ENCODE data around the gene RNF31. TPM values are rescaled to one million over a fixed set of nuclear protein-coding genes. Genes with fewer than 3 reads are reported as not detected.

The RNF31 gene
- total RNA-seq, 4 donors from 2014 or later = 26.6 to 64.2 (median 37.8) TPM

DNA sequence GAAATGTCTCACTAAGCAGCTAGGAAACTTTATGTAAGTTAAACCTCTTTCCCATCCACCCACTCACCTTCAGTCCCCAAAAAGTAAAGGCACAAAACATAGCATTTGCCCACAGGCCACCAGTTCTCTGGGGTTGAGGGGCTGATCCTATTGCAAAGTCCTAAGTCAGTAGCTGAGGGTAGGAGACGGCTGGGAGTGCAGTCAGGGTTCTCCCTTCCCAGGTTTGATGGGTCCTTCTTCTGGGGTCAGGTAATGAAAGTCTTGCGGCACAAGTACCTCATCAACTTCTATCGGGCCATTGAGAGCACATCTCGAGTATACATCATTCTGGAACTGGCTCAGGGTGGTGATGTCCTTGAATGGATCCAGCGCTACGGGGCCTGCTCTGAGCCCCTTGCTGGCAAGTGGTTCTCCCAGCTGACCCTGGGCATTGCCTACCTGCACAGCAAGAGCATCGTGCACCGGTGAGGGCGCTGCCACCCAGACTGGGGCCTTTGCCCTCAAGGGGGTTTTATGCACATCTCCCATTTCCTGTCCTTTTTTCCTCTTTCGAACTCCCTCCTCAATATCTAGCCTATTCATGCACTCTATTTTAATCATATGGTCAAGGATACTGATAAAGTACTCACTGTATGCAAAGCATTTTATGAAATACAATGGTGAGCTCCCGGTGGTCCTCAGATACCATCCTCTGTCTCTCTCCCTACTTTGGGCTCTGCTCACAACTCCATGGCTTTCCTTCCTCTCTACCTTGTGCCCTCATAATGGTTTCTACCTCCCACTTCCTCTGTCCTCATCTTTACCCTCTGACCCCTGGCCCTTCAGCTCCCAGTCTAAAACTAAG, 59.2 kb downstream of the RNF31 start:
- DNase-seq (ENCODE audit: low spot score) = no peak
- TF ChIP-seq, protein P1, sequence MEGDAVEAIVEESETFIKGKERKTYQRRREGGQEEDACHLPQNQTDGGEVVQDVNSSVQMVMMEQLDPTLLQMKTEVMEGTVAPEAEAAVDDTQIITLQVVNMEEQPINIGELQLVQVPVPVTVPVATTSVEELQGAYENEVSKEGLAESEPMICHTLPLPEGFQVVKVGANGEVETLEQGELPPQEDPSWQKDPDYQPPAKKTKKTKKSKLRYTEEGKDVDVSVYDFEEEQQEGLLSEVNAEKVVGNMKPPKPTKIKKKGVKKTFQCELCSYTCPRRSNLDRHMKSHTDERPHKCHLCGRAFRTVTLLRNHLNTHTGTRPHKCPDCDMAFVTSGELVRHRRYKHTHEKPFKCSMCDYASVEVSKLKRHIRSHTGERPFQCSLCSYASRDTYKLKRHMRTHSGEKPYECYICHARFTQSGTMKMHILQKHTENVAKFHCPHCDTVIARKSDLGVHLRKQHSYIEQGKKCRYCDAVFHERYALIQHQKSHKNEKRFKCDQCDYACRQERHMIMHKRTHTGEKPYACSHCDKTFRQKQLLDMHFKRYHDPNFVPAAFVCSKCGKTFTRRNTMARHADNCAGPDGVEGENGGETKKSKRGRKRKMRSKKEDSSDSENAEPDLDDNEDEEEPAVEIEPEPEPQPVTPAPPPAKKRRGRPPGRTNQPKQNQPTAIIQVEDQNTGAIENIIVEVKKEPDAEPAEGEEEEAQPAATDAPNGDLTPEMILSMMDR (IDR thresholded peaks at IDR 0.05) = no peak
- ATAC-seq (ENCODE audit: low FRiP score) = no peak

DNA sequence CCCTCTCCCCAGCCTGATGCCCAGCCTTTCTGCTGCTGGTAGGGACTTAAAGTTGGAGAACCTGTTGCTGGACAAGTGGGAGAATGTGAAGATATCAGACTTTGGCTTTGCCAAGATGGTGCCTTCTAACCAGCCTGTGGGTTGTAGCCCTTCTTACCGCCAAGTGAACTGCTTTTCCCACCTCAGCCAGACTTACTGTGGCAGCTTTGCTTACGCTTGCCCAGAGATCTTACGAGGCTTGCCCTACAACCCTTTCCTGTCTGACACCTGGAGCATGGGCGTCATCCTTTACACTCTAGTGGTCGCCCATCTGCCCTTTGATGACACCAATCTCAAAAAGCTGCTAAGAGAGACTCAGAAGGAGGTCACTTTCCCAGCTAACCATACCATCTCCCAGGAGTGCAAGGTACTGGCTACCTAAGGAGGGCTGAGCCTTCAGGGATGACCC, 59.8 kb downstream of the RNF31 start:
- no peak for ATAC-seq (ENCODE audit: low FRiP score)
- TF ChIP-seq, protein P1 (IDR thresholded peaks at IDR 0.05) = no peak

DNA sequence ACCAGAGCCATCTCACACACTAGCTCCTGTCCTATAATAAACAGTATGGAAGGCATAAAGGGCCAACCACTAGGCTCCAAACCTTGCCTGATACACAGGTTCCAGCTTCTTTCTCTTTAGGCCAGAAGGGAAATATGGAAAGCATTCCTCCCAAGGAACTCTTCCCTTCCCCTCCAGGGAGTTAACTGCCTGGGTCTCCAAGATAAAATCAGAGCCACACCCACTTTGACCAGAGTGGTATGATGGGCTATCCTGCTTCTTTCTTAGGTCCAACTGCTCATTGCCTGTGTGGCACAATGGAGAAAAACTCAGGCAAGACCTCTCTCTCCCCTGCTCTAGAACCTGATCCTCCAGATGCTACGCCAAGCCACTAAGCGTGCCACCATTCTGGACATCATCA, 60.3 kb downstream of the RNF31 start:
- ATAC-seq (ENCODE audit: low FRiP score) (no peak), DNase-seq (ENCODE audit: low spot score) (no peak)
- TF ChIP-seq, protein P1 (IDR thresholded peaks at IDR 0.05) = no peak

More for the DNA sequence above, 59.8 kb downstream of the RNF31 start:
- DNase-seq (ENCODE audit: low spot score) = no peak

Small RNA genes lying within 50 kb of the gene (small RNA-seq; reads per million reads assigned to genes)
- gene AL136295.4 (not detected), gene CHMP4A (not detected), gene IPO4 (not detected), gene IRF9 (not detected), gene RNA5SP383 (0.52 reads per million)

Other genes with a start within 250 kb of the RNF31 start
- 10 to 100 TPM; 29.8 to 57.0 (median 48.0) TPM for gene DHRS4, start 193.7 kb upstream of the RNF31 start, total RNA-seq
- gene DHRS4L2, start 158.6 kb upstream of the RNF31 start, total RNA-seq = 10 to 100 TPM; 10.6 to 17.7 (median 15.2) TPM
- gene CARMIL3, start 95.5 kb upstream of the RNF31 start, total RNA-seq = under 1 TPM; 0.06 to 0.72 (median 0.30) TPM
- gene CPNE6, start 75.9 kb upstream of the RNF31 start, total RNA-seq = not detected
- gene PCK2, start 53.2 kb upstream of the RNF31 start, total RNA-seq = 10 to 100 TPM; 33.6 to 53.4 (median 42.9) TPM
- 10 to 100 TPM; 50.1 to 76.0 (median 54.4) TPM for gene DCAF11, start 32.7 kb upstream of the RNF31 start, total RNA-seq
- 1 to 10 TPM in 3 of 4 donors, under 1 TPM in 1; 0.94 to 4.3 (median 1.3) TPM for gene NRL, start 32.5 kb upstream of the RNF31 start, total RNA-seq
- gene FITM1, start 16.8 kb upstream of the RNF31 start, total RNA-seq = 1 to 10 TPM in 2 of 4 donors, under 1 TPM in 1, not detected in 1; 0.96 to 2.8 (median 1.2) TPM
- gene PSME1, start 11.3 kb upstream of the RNF31 start, total RNA-seq = 100 to 1,000 TPM in 1 of 4 donors, 10 to 100 TPM in 3; 89.1 to 158 (median 96.8) TPM
- gene EMC9, start 5.9 kb upstream of the RNF31 start, total RNA-seq = 10 to 100 TPM in 2 of 4 donors, 1 to 10 TPM in 2; 6.3 to 15.3 (median 10.0) TPM
- gene PSME2, start 888 bp upstream of the RNF31 start, total RNA-seq = 10 to 100 TPM; 32.8 to 86.4 (median 70.3) TPM
- gene IRF9, start 13.8 kb downstream of the RNF31 start, total RNA-seq = 100 to 1,000 TPM in 1 of 4 donors, 10 to 100 TPM in 3; 39.4 to 126 (median 66.3) TPM
- gene REC8, start 24.6 kb downstream of the RNF31 start, total RNA-seq = 10 to 100 TPM in 3 of 4 donors, 1 to 10 TPM in 1; 6.7 to 31.4 (median 16.3) TPM
- 100 to 1,000 TPM in 1 of 4 donors, 10 to 100 TPM in 3; 24.1 to 108 (median 34.4) TPM for gene IPO4, start 41.3 kb downstream of the RNF31 start, total RNA-seq
- 10 to 100 TPM; 54.9 to 65.5 (median 60.9) TPM for gene TM9SF1, start 47.9 kb downstream of the RNF31 start, total RNA-seq
- under 1 TPM in 2 of 4 donors, not detected in 2; 0.36 to 0.46 TPM for gene TSSK4, start 58.2 kb downstream of the RNF31 start, total RNA-seq
- 10 to 100 TPM; 51.8 to 82.7 (median 64.7) TPM for gene CHMP4A, start 66.0 kb downstream of the RNF31 start, total RNA-seq
- 10 to 100 TPM in 3 of 4 donors, 1 to 10 TPM in 1; 9.0 to 18.1 (median 12.5) TPM for gene MDP1, start 68.6 kb downstream of the RNF31 start, total RNA-seq
- gene NEDD8, start 84.9 kb downstream of the RNF31 start, total RNA-seq = 100 to 1,000 TPM in 3 of 4 donors, 10 to 100 TPM in 1; 98.4 to 184 (median 126) TPM
- gene GMPR2, start 85.4 kb downstream of the RNF31 start, total RNA-seq = 10 to 100 TPM; 36.3 to 69.0 (median 47.0) TPM
- 10 to 100 TPM; 46.1 to 80.1 (median 63.6) TPM for gene TINF2, start 95.1 kb downstream of the RNF31 start, total RNA-seq
- 100 to 1,000 TPM in 2 of 4 donors, 10 to 100 TPM in 1, 1 to 10 TPM in 1; 2.0 to 114 (median 79.1) TPM for gene TGM1, start 115.7 kb downstream of the RNF31 start, total RNA-seq
- gene RABGGTA, start 124.1 kb downstream of the RNF31 start, total RNA-seq = 10 to 100 TPM; 20.7 to 30.9 (median 25.0) TPM
- 10 to 100 TPM; 14.3 to 42.5 (median 23.7) TPM for gene DHRS1, start 152.3 kb downstream of the RNF31 start, total RNA-seq
- 10 to 100 TPM; 13.9 to 22.2 (median 17.8) TPM for gene NOP9, start 152.4 kb downstream of the RNF31 start, total RNA-seq
- gene CIDEB, start 160.5 kb downstream of the RNF31 start, total RNA-seq = 10 to 100 TPM in 3 of 4 donors, 1 to 10 TPM in 1; 9.1 to 23.8 (median 14.3) TPM
- 1 to 10 TPM; 4.7 to 9.0 (median 7.9) TPM for gene LTB4R2, start 162.6 kb downstream of the RNF31 start, total RNA-seq
- gene LTB4R, start 164.0 kb downstream of the RNF31 start, total RNA-seq = 10 to 100 TPM in 3 of 4 donors, 1 to 10 TPM in 1; 5.0 to 16.7 (median 12.6) TPM
- gene ADCY4, start 187.6 kb downstream of the RNF31 start, total RNA-seq = 100 to 1,000 TPM in 1 of 4 donors, 10 to 100 TPM in 2, 1 to 10 TPM in 1; 9.7 to 144 (median 45.6) TPM
- 10 to 100 TPM in 2 of 4 donors, 1 to 10 TPM in 2; 9.0 to 18.0 (median 13.2) TPM for gene RIPK3, start 192.5 kb downstream of the RNF31 start, total RNA-seq
- gene NFATC4, start 220.7 kb downstream of the RNF31 start, total RNA-seq = 10 to 100 TPM in 3 of 4 donors, 1 to 10 TPM in 1; 9.2 to 53.3 (median 23.3) TPM